HG02938 (cell line): ENCODE data around the gene GNG10.
A peak's percentile ranks its signal among the peaks of the same experiment; 100 is the strongest.
"Not testable (repeated sequence)": the region's sequence is repeated elsewhere in the genome, so short reads cannot be mapped to it uniquely, and the experiment has no call there.

ENCODE experiments used
- ATAC-seq: cut with Tn5 transposase; IDR thresholded peaks from one replicate; pipeline ENCODE4 v1.9.1; 2021; ENCODE audit warnings: mild to moderate bottlenecking, moderate library complexity; ENCODE audit not compliant: unreplicated experiment

The GNG10 gene

DNA sequence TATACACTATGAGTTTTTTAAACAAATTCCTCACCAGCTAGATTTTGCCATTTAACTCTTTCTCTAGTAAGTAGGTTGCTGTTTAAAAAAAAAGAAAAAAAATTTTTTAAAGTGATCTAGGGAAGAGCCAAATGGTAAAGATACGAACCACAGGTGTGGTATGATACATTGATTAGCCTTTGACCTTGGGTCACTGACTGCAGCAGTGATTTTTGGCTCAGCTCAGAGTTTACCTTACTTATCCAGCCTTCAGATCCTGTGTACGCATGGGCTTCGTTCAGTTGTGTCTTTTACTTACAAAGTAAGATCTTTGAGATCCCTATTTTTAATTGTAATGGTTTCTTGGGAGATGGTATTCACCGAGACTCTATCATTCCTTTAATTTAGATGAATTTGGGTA, 12.4 kb upstream of the GNG10 start:
- no peak for ATAC-seq

GRCh38 chr9:111657051-111657450, 4.4 kb upstream of the GNG10 start:
- no peak for ATAC-seq

GRCh38 chr9:111658943-111659342, 2.5 kb upstream of the GNG10 start:
- no peak for ATAC-seq

GRCh38 chr9:111659691-111660090, 1.7 kb upstream of the GNG10 start:
- ATAC-seq = no peak

DNA sequence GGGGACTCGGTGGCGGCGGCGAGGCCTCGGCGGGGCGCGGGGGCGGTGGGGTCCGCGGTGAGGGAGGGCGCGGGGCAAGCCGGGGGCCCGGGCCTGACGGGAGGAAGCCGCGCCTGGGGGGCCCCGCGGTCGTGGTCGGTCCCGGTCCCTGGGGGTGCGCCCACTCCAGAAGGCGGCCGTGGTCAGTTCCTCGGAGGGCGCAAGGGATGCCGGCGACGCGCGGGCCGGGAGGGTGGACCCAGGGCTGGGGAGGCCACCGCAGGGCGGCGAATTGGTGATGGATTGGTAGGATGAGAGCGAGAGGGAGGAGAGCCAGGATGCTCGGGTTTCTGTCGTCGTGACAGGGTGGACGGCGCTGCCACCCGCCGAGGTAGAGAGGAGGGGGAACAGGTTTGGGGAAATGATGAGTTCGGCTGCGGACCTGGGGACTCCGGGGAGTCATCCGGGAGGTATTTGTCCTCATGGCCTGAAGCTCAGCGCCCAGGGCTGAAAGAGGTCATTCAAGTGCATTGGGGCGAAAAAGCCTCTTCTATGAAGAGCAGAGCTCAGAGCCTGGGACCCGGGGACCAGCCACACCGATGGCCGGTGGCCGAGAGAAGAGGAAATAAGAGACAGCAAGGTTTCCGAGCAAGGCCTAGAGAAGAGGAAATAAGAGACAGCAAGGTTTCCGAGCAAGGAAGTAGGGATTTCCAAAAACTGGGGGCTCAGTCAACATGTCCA, 557 bp downstream of the GNG10 start:
- ATAC-seq = peak; percentile 42

GRCh38 chr9:111662576-111663300, 1.3 kb downstream of the GNG10 start:
- ATAC-seq = no peak

GRCh38 chr9:111663301-111663823, 2.0 kb downstream of the GNG10 start:
- no peak for ATAC-seq

GRCh38 chr9:111668026-111668573, 6.7 kb downstream of the GNG10 start:
- no peak for ATAC-seq

DNA sequence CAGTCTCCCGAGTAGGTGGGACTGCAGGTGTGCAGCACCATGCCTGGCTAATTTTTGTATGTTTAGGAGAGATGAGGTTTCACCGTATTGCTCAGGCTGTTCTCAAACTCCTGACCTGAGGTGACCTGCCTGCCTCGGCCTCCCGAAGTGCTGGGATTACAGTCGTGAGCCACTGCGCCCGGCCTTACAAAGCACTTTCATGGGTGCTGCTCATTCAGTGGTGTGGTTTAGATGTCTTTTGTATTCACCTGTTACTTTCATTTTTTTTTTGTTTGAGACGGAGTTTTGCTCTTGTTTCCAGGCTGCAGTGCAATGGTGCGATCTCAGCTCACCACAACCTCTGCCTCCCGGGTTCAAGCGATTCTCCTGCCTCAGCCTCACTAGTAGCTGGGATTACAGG, 7.2 kb downstream of the GNG10 start:
- ATAC-seq = not testable (repeated sequence)

DNA sequence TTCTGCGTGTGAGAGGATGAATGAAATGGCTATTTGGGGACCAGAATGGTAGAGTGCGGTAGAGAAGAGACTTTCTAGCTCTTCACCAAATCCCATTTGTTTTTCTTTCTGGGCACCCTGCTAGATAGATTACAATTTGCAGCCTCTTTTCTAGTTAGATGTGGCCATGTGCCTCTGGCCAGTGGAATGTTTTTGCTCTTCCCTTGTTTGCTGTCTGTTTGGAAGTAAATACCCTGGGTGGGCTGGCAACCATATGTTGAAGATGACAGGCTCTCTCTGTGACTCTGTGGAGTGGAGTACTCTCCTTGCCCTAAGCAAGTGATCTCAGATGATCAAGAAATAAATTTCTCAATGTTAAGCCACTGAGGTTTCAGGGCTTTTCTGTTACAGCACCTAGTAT, 12.9 kb downstream of the GNG10 start:
- no peak for ATAC-seq

DNA sequence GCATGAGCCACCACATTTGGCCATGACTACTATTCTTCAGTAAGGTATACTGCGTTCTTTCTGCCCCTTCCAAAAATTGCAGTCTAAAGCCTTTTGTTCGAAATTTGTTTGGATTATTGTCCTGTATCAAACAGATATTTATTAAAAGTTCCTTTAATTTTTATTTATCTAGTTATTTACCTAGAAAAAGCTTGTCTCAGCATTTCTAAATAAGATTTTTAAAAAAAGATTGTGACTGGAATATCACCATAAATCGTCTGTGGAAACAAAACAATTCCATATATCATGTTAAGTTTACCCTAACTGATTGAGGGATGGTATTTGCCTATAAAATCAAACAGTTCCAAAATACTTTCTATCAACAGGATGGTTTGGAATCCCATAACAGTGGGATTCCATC, 14.7 kb downstream of the GNG10 start:
- ATAC-seq = no peak

DNA sequence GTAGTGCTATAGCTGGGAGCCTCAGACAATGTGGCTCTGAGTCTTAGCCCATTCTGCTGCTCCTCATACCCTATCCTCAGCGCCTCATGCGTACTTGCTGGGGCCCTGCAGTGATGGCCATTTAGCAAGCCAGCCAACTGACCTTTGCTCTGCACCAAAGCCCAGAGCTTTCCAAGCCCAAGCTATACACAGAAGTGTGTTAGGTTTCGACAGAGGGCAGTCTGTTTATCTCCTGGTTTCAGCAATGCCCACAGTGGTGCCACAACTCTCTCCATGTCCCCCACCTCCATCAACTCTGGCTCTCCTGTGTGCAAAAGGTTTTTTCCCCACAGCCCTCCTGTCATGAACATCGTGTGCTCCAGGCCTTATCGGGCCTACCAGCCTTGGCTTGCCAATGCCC, 16.9 kb downstream of the GNG10 start:
- ATAC-seq = no peak

DNA sequence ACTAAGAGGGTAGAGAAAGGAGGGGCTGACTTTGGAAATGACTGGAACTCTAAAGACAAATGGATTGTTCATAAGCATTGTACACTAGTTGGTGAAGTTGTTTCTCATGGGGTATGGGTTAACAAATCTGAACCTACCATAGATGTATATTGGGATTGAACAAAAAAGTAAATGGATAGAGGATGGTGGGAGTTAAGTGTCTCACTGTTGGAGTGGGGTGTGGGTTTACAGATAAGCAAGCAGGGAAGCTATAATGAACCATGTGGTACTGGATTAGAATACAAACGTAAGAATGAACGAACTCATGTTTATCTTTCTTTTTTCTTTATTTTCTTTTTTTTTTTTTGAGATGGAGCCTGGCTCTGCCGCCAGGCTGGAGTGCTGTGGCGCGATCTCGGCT, 17.8 kb downstream of the GNG10 start:
- no peak for ATAC-seq

DNA sequence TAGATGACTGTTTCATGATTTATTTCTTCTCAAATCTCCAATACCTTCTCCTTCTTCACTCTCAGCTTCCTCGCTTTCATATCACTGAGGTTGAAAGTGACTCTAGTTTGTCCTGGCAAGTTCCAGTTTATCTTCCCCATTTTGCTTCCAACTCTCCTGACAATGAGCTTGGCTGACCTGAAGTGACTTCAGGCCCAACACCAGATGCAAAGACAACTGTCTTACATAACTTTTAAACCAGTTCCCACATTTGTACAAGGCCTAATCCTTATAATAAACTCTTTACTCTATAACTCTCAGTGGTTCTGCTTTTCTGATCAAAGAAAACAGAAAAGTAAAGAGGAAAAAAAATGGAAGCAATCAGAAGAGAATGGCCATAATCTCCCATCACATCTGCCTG, 22.0 kb downstream of the GNG10 start:
- ATAC-seq = no peak

DNA sequence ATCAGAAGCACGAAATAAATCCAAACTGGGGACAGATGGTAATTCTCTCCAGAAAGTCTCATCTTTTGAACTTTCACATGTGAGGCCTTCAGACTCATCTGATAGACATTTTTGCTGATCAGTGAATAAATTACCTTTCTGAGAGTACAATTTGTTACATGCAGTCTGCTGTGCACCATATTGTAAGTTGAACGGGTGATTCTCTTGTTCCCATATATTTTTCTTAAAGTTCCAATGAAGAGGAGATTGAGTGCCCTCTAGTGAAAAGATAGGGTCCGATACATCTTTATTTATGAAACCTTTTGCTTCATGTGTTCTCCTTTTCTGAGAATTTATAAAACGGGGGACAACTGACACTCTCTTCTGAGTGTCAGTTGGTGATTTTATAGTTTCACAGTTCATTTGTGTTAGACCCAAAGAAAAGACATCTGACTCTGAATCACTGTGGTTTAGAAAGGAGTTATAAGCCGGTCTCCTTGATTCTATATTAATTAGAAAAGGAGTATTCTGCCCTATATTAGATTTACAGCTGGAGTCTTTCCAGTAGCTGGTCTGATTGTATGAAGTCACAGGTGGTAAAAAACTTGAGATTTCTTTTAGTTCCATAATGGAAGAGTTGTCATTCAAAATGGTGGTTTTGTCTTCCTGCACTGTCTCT, 30.4 kb downstream of the GNG10 start:
- ATAC-seq = no peak

DNA sequence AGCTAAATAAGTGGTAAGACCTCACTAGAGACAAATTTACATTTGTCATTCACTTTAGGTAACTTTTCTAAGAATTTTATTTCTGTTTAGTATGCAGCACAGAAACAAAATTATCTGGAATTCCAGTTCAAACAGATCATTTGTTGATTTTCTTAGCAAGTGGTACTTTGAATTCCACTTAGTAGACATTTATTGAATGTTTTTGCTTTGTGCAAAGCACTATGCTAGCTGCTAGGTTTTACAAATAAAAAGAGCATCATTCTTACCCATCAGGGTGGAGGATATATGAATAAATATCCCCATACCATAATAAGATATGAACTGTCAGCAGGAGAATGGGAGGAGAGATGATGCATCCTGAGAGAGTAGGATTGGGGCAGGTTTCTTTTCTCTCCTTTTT, 35.4 kb downstream of the GNG10 start:
- ATAC-seq = no peak

DNA sequence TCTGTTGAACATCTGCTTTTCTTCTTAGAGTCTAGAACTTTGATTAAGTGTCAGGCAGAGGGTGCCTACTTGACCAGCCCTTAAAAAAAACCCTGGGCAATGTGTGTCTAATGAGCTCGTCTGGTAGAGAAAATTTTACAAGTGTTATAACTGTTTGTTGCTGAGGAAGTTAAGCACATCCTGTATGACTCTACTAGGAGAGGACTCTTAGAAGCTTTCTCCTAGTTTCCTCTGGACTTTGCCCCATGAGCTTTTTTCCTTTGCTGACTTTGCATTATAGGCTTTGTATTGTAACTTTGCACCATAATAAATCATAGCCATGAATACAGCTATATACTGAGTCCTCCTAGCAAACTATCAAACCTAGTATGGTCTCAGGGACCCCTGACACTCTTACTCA, 39.4 kb downstream of the GNG10 start:
- no peak for ATAC-seq

GRCh38 chr9:111704503-111704902, 43.1 kb downstream of the GNG10 start:
- ATAC-seq = no peak

GRCh38 chr9:111711548-111711947, 50.1 kb downstream of the GNG10 start:
- ATAC-seq = no peak

GRCh38 chr9:111712369-111712768, 51.0 kb downstream of the GNG10 start:
- ATAC-seq = no peak

DNA sequence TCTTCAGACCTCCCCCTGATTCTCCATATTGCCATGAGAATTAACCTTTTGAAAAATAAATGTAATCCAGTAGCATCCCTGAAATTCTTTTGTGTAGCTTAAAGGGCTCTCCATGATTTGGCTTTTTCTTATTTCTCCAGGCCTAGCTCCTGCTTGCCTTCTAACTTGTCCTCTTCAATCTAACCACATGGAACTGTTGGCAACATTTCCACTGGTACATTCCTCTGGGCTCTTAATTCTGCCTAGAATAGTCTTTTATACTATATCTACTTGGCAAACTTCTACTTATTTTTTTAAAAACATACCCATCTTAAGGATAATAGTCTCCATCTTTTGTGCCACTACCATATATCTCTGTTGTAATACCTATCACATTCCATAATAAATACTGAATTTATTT, 54.1 kb downstream of the GNG10 start:
- ATAC-seq = no peak

- no peak for ATAC-seq
Measured at GRCh38 chr9:111719541-111719940, 58.1 kb downstream of the GNG10 start.
